ENCODE data around the gene GSE1. TPM values are rescaled to one million over a fixed set of nuclear protein-coding genes. Genes with fewer than 3 reads are reported as not detected.
A peak's percentile ranks its signal among the peaks of the same experiment; 100 is the strongest.

GSE1 gene
- total and polyA plus RNA-seq, 9 of the 15 experiments (the other 6 are each of a cell fraction or from before 2014, with no cell fraction given): 12.2 to 244 (median 57.9) TPM

- TF ChIP-seq ZBTB40 (IDR thresholded peaks at IDR 0.05) (peak; percentile 49; the same call in 1 of the 2 replicates), ZBTB40 (CRISPR knock-in tag; IDR thresholded peaks at IDR 0.05) (no peak), MED1 (CRISPR knock-in tag; IDR thresholded peaks at IDR 0.05; ENCODE audit: borderline replicate concordance) (no peak), ZNF184 (CRISPR knock-in tag; IDR thresholded peaks at IDR 0.05) (no peak), CREB3L1 (IDR thresholded peaks at IDR 0.05; ENCODE audit: borderline replicate concordance, low read depth) (peak; percentile 42; the same call in 1 of the 2 replicates), ZSCAN29 (IDR thresholded peaks at IDR 0.05) (no peak), EZH2 (IDR thresholded peaks at IDR 0.05; ENCODE audit: borderline replicate concordance, low read depth, low read length) (no peak), RNF219 (CRISPR knock-in tag; IDR thresholded peaks at IDR 0.05) (no peak), KAT7 (CRISPR knock-in tag; IDR thresholded peaks at IDR 0.05; ENCODE audit: borderline replicate concordance) (peak; percentile 82), FOXK2 (conservative IDR thresholded peaks at IDR 0.05 in 1 of 2, IDR thresholded peaks at IDR 0.05 in 1 of 2; ENCODE audit: low read depth in 2 of 2) (peak; percentile 72 to 80), ID3 (CRISPR knock-in tag; IDR thresholded peaks at IDR 0.05) (no peak), ID3 (tag; IDR thresholded peaks at IDR 0.05) (peak; percentile 59), POLR2A (conservative IDR thresholded peaks at IDR 0.05) (peak; percentile 23), RBFOX2 (IDR thresholded peaks at IDR 0.05; ENCODE audit: low read depth, low read length) (0 out of 2 replicates have a peak, but pooled peaks have one; percentile 49), XRCC3 (IDR thresholded peaks at IDR 0.05) (no peak)
These were observed 42.2 kb upstream of the GSE1 start (continued) for GRCh38 chr16:85570735-85571562.
